H9 (cell line): ENCODE data around the gene RAD51. TPM values are rescaled to one million over a fixed set of nuclear protein-coding genes. Genes with fewer than 3 reads are reported as not detected.

Source experiments
- DNase-seq: peaks from one replicate; pipeline ENCODE4 v3.0.0-alpha.2; 2017
- H2AFZ ChIP-seq: one replicate; pipeline ENCODE4 v1.6.1; 2013; ENCODE audit warnings: mild to moderate bottlenecking, low read length, control low read depth, moderate library complexity
- H2AK5ac ChIP-seq: 2 replicates; pipeline ENCODE4 v1.6.1; 2013; ENCODE audit warnings: low read length, control low read depth, mixed read lengths; ENCODE audit not compliant: insufficient read length
- H2BK120ac ChIP-seq: one replicate; pipeline ENCODE4 v1.6.1; 2013; ENCODE audit warnings: low read depth, mild to moderate bottlenecking, low read length, control low read depth, inconsistent platforms; ENCODE audit not compliant: poor library complexity, severe bottlenecking
- H2BK12ac ChIP-seq: 2 replicates; pipeline ENCODE4 v1.6.1; 2013; ENCODE audit warnings: low read length, control low read depth, mixed read lengths, low read depth; ENCODE audit not compliant: insufficient read length
- H2BK15ac ChIP-seq: 2 replicates; pipeline ENCODE4 v1.6.1; 2013; ENCODE audit warnings: low read depth, low read length, control low read depth
- H2BK20ac ChIP-seq: one replicate; pipeline ENCODE4 v1.6.1; 2013; ENCODE audit warnings: low read depth, mild to moderate bottlenecking, low read length, control low read depth, inconsistent platforms; ENCODE audit not compliant: poor library complexity, severe bottlenecking
- H2BK5ac ChIP-seq: 2 replicates; pipeline ENCODE4 v1.6.1; 2013; ENCODE audit warnings: low read length, control low read depth, mixed read lengths; ENCODE audit not compliant: insufficient read length
- H3K14ac ChIP-seq: 2 replicates; pipeline ENCODE4 v1.6.1; 2013; ENCODE audit warnings: low read length, control low read depth; ENCODE audit not compliant: insufficient read depth
- H3K18ac ChIP-seq: 2 replicates; pipeline ENCODE4 v1.6.1; 2013; ENCODE audit warnings: low read depth, mild to moderate bottlenecking, mixed read lengths, low read length, control low read depth; ENCODE audit not compliant: insufficient read length
- H3K23ac ChIP-seq: 2 replicates; pipeline ENCODE4 v1.6.1; 2013; ENCODE audit warnings: low read length, control low read depth, mixed read lengths, low read depth; ENCODE audit not compliant: insufficient read length
- H3K23me2 ChIP-seq: 2 replicates; pipeline ENCODE4 v1.6.1; 2013; ENCODE audit warnings: low read depth, mild to moderate bottlenecking, mixed read lengths, low read length, control low read depth; ENCODE audit not compliant: insufficient read length, poor library complexity, severe bottlenecking
- H3K27ac ChIP-seq: 2 replicates; pipeline ENCODE4 v1.5.1; 2013; ENCODE audit warnings: low read length, control low read depth, mixed read lengths, low read depth; ENCODE audit not compliant: insufficient read length
- H3K27me3 ChIP-seq: 2 replicates; pipeline ENCODE4 v1.6.1; 2013; ENCODE audit warnings: low read length, control low read depth, inconsistent platforms; ENCODE audit not compliant: insufficient read depth
- H3K4ac ChIP-seq: 2 replicates; pipeline ENCODE4 v1.6.1; 2013; ENCODE audit warnings: low read depth, mild to moderate bottlenecking, control low read depth, inconsistent platforms, low read length, moderate library complexity
- H3K4me1 ChIP-seq: 2 replicates; pipeline ENCODE4 v1.6.1; 2013; ENCODE audit warnings: low read length, control low read depth, inconsistent platforms; ENCODE audit not compliant: insufficient read depth
- H3K4me2 ChIP-seq: 2 replicates; pipeline ENCODE4 v1.6.1; 2013; ENCODE audit warnings: low read length, control low read depth, mixed read lengths; ENCODE audit not compliant: insufficient read length, insufficient read depth
- H3K56ac ChIP-seq: 2 replicates; pipeline ENCODE4 v1.6.1; 2013; ENCODE audit warnings: low read depth, mild to moderate bottlenecking, mixed read lengths, low read length, control low read depth; ENCODE audit not compliant: insufficient read length
- H3K79me1 ChIP-seq: 2 replicates; pipeline ENCODE4 v1.6.1; 2013; ENCODE audit warnings: low read depth, mild to moderate bottlenecking, moderate library complexity, low read length, control low read depth, inconsistent platforms; ENCODE audit not compliant: insufficient read depth, poor library complexity, severe bottlenecking
- H3K79me2 ChIP-seq: 2 replicates; pipeline ENCODE4 v1.6.1; 2013; ENCODE audit warnings: low read length, control low read depth, inconsistent platforms; ENCODE audit not compliant: insufficient read depth
- H3K9ac ChIP-seq: 2 replicates; pipeline ENCODE4 v1.6.1; 2013; ENCODE audit warnings: low read length, control low read depth, mixed read lengths; ENCODE audit not compliant: insufficient read length; ENCODE audit errors: extremely low read depth
- H3K9me3 ChIP-seq: one replicate; pipeline ENCODE4 v1.6.1; 2013; ENCODE audit warnings: low read depth, low read length, inconsistent platforms; ENCODE audit not compliant: control insufficient read depth
- H3T11ph ChIP-seq: one replicate; pipeline ENCODE4 v1.6.1; 2013; ENCODE audit warnings: mild to moderate bottlenecking, low read length, control low read depth, inconsistent platforms
- H4K20me1 ChIP-seq: one replicate; pipeline ENCODE4 v1.6.1; 2013; ENCODE audit not compliant: control insufficient read depth, insufficient read length, insufficient read depth
- H4K5ac ChIP-seq: 2 replicates; pipeline ENCODE4 v1.6.1; 2013; ENCODE audit warnings: low read depth, mild to moderate bottlenecking, mixed read lengths, low read length, control low read depth; ENCODE audit not compliant: insufficient read length
- H4K8ac ChIP-seq: replicated peaks from 2 replicates; pipeline ENCODE4 v1.6.1; 2013; ENCODE audit warnings: low read length, control low read depth, mixed read lengths, low read depth; ENCODE audit not compliant: insufficient read length
- H4K91ac ChIP-seq: 2 replicates; pipeline ENCODE4 v1.6.1; 2013; ENCODE audit warnings: low read depth, mild to moderate bottlenecking, moderate library complexity, mixed read lengths, low read length, control low read depth; ENCODE audit not compliant: insufficient read length
- H3K27ac Mint-ChIP-seq, 3 experiments: 2 replicates in 2 of 3; 3 replicates in 1 of 3; pipeline ENCODE4 v1.8.0; 2020 to 2021; ENCODE audit warnings: mixed read lengths in 3 of 3, mild to moderate bottlenecking in 1 of 3, moderate library complexity in 1 of 3
- H3K27me3 Mint-ChIP-seq: 2 replicates; pipeline ENCODE4 v1.8.0; 2021; ENCODE audit warnings: low read depth, mild to moderate bottlenecking, moderate library complexity, mixed read lengths
- H3K36me3 Mint-ChIP-seq, 3 experiments: 2 replicates in 2 of 3; 3 replicates in 1 of 3; pipeline ENCODE4 v1.8.0; 2020 to 2021; ENCODE audit warnings: low read depth in 3 of 3, mixed read lengths in 3 of 3; ENCODE audit not compliant: insufficient read depth in 1 of 3
- H3K4me1 Mint-ChIP-seq, 2 experiments: 2 replicates each; pipeline ENCODE4 v1.8.0; 2020; ENCODE audit warnings: mixed read lengths in 2 of 2
- H3K4me3 Mint-ChIP-seq, 2 experiments: 2 replicates in 1 of 2; 3 replicates in 1 of 2; pipeline ENCODE4 v1.8.0; 2020 to 2021; ENCODE audit warnings: mild to moderate bottlenecking in 2 of 2, mixed read lengths in 2 of 2, moderate library complexity in 1 of 2
- H3K9me3 Mint-ChIP-seq, 2 experiments: 2 replicates in 1 of 2; 3 replicates in 1 of 2; pipeline ENCODE4 v1.8.0; 2020; ENCODE audit warnings: mild to moderate bottlenecking in 2 of 2, mixed read lengths in 2 of 2, moderate library complexity in 1 of 2
- WGBS: extraction: QIAGEN DNeasy Blood & Tissue Kit; methylation state at CpG from one replicate; pipeline ENCODE4 v1.1.7; 2013; ENCODE audit warnings: missing lambda C conversion rate, low lambda C conversion rate, mixed read lengths; ENCODE audit not compliant: insufficient read length; ENCODE audit errors: extremely low coverage; 5-methylcytosine and 5-hydroxymethylcytosine counted together
- total RNA-seq: library from RNA; stranded (reverse); gene quantifications from 2 replicates; pipeline ENCODE4 v1.2.1, GENCODE V29; 2021
- TF ChIP-seq, protein P1 (sequence below): fragments of 200-600 bp; sonication (generic); conservative IDR thresholded peaks from 3 replicates; pipeline ENCODE4 v1.8.0; 2021; ENCODE audit warnings: antibody characterized with exemption, mild to moderate bottlenecking

Gene RAD51
- total RNA-seq, 1 experiment from 2014 or later: 39.2 TPM

- Histone ChIP-seq H2BK5ac (no peak overlapping the region), H3K14ac (no peak overlapping the region), H3K4me2 (no peak overlapping the region), H3K27me3 (no peaks in the 10 kb centered on the region), H4K5ac (no peak overlapping the region), H2BK15ac (no peak overlapping the region), H3K27ac (no peak overlapping the region), H4K8ac (no peak overlapping the region), H3K23me2 (no peaks in the 10 kb centered on the region), H2BK20ac (no peak overlapping the region), H3K79me1 (no peaks in the 10 kb centered on the region), H2AK5ac (no peak overlapping the region), H3K4me1 (no peaks in the 10 kb centered on the region), H4K91ac (no peak overlapping the region), H2BK12ac (no peak overlapping the region), H3K4ac (no peak overlapping the region), H3K9ac (no peak overlapping the region), H4K20me1 (no peaks in the 10 kb centered on the region), H3K9me3 (no peaks in the 10 kb centered on the region), H3K56ac (no peak overlapping the region), H3T11ph (no peak overlapping the region), H3K23ac (no peak overlapping the region), H3K18ac (no peak overlapping the region), H2AFZ (no peak overlapping the region), H3K79me2 (no peaks in the 10 kb centered on the region), H2BK120ac (no peak overlapping the region)
- Mint-ChIP-seq H3K27ac (no peak overlapping the region; a peak in 1 of 7 replicates), H3K36me3 (peaks cover 11 to 17% (median 15%) of the 10 kb centered on the region in 3 experiments), H3K9me3 (peaks cover 11 to 27% of the 10 kb centered on the region in 2 experiments; a peak in 4 of 5 replicates), H3K27me3 (no peaks in the 10 kb centered on the region; the same call in 1 of the 2 replicates), H3K4me1 (peaks cover 20 to 21% of the 10 kb centered on the region in 2 experiments), H3K4me3 (no peak overlapping the region)
- no CpG with 5 or more reads among the region's 2 CpGs for WGBS
- TF ChIP-seq, protein P1, sequence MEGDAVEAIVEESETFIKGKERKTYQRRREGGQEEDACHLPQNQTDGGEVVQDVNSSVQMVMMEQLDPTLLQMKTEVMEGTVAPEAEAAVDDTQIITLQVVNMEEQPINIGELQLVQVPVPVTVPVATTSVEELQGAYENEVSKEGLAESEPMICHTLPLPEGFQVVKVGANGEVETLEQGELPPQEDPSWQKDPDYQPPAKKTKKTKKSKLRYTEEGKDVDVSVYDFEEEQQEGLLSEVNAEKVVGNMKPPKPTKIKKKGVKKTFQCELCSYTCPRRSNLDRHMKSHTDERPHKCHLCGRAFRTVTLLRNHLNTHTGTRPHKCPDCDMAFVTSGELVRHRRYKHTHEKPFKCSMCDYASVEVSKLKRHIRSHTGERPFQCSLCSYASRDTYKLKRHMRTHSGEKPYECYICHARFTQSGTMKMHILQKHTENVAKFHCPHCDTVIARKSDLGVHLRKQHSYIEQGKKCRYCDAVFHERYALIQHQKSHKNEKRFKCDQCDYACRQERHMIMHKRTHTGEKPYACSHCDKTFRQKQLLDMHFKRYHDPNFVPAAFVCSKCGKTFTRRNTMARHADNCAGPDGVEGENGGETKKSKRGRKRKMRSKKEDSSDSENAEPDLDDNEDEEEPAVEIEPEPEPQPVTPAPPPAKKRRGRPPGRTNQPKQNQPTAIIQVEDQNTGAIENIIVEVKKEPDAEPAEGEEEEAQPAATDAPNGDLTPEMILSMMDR: no peak
- no peak for DNase-seq
These were observed 9.6 kb upstream of the RAD51 start for GRCh38 chr15:40685376-40685775.
